Heart left ventricle (tissue), 16 donors: ENCODE measurements around the gene PGAP3. TPM values are rescaled to one million over a fixed set of nuclear protein-coding genes. Genes with fewer than 3 reads are reported as not detected.

Experiments used
- ATAC-seq, 4 donors: fragments of 200-7000 bp; cut with Tn5 transposase; one replicate each; pipeline ENCODE4 v1.9.1; 2020 to 2022; ENCODE audit warnings: moderate library complexity in 4 of 4, mild to moderate bottlenecking in 3 of 4, moderate number of reproducible peaks in 1 of 4
- DNase-seq, 5 donors: peaks; one replicate each; pipeline ENCODE4 v3.0.0-alpha.2; 2020
- H3K27ac ChIP-seq, 12 donors: fragments of 200-600 bp; sonication (generic) in 4 of 12; one replicate each; pipeline versions ENCODE4 v1.5.0 to v1.8.0; 2016 to 2022; ENCODE audit warnings: mild to moderate bottlenecking in 2 of 12
- H3K27me3 ChIP-seq, 9 donors: fragments of 200-600 bp; sonication (generic) in 2 of 9; one replicate each; pipeline versions ENCODE4 v1.5.1 to v1.8.0; 2016 to 2022; ENCODE audit warnings: mild to moderate bottlenecking in 3 of 9
- H3K36me3 ChIP-seq, 9 donors: fragments of 200-600 bp; sonication (generic) in 2 of 9; one replicate each; pipeline versions ENCODE4 v1.5.0 to v1.8.0; 2018 to 2022; ENCODE audit warnings: mild to moderate bottlenecking in 2 of 9
- H3K4me1 ChIP-seq, 12 donors: fragments of 200-600 bp; sonication (generic) in 4 of 12; one replicate each; pipeline versions ENCODE4 v1.5.0 to v1.8.0; 2016 to 2022; ENCODE audit warnings: mild to moderate bottlenecking in 3 of 12
- H3K4me3 ChIP-seq, 12 donors: fragments of 200-600 bp; sonication (generic) in 4 of 12; one replicate each; pipeline versions ENCODE4 v1.5.0 to v1.8.0; 2017 to 2022; ENCODE audit warnings: mild to moderate bottlenecking in 9 of 12, moderate library complexity in 4 of 12
- H3K9me3 ChIP-seq, 12 donors: fragments of 200-600 bp; sonication (generic) in 4 of 12; one replicate each; pipeline versions ENCODE4 v1.5.0 to v1.8.0; 2016 to 2022; ENCODE audit warnings: mild to moderate bottlenecking in 1 of 12
- CTCF ChIP-seq, 12 donors: fragments of 200-600 bp; sonication (generic) in 4 of 12; IDR thresholded peaks; one replicate each; pipeline versions ENCODE4 v1.5.0 to v1.8.0; 2018 to 2022; ENCODE audit warnings: antibody characterized with exemption in 12 of 12, mild to moderate bottlenecking in 5 of 12
- POLR2A ChIP-seq, 2 donors: fragments of 450-650 bp; IDR thresholded peaks; one replicate each; pipeline ENCODE4 v1.6.1; 2017; ENCODE audit warnings: antibody characterized with exemption in 2 of 2, mild to moderate bottlenecking in 2 of 2, moderate library complexity in 2 of 2
- WGBS, 4 donors: extraction: QIAGEN DNeasy Blood & Tissue Kit in 2 of 4; methylation state at CpG; one replicate each; pipeline versions ENCODE4 v1.1.5 to v1.1.7; 2013 to 2018; 5-methylcytosine and 5-hydroxymethylcytosine counted together
- intact Hi-C, 10 donors: fragments of 100-400 bp; cut with DNase I; formaldehyde crosslinking; loops; one replicate each; pipeline versions ENCODE4 v1.11.1 to v1.14.2; 2022
- polyA plus RNA-seq, 2 donors: library from polyadenylated mRNA; stranded (reverse); fragments of 200-250 nt; gene quantifications; one replicate each; pipeline ENCODE4 v1.2.3, GENCODE V29; 2013
- total RNA-seq, 9 donors: library from RNA; depleted of rRNA in 2 of 9; stranded (reverse); fragments of >200 nt in 2 of 9; fragmentation: NEBNext Ultra II Directional in 3 of 9; extraction: Animal tissue kit (Norgen Biotek cat#: 25700) in 3 of 9; gene quantifications; one replicate each; pipeline versions ENCODE4 v1.1.0 to v1.2.4, GENCODE V29; 2016 to 2023
- donor health status: ischemic (EF 13 %, LVEDD 7.1; RV severe dilation, severe dysfunction).
- donor health status: healthy with polysubstance abuse.
- donor health status: DM: no; HTN: yes; CAD: no.
- donor health status: DM: no; HTN: no; CAD: no.
- donor health status: ischemic (EF 25% LVEDD 6.9; RV normal size, moderate dysfunction).
- donor health status: ischemic (EF 25% LVEDD 5.7; RV mildly dilated, moderate dysfunction).
- donor health status: healthy.
- donor health status: DM: yes; HTN: yes; CAD: no.
- donor health status: ischemic (EF 35%, LVEDD 5.7; RV mildly dilated, moderate dysfunction).
- donor health status: nonischemic (EF 11% LVEDD 7.7; RV severe dilation, severe dysfunction).
- donor health status: DM: yes; HTN: yes; CAD: no.
- donor health status: PGD.
- donor health status: ischemic (EF 29% LVEDD 5.4; RV normal size, mild dysfunction).
- donor health status: nonischemic (EF 23%, LVEDD 6.1; RV moderate dilation, normal function).

Gene PGAP3
- total and polyA plus RNA-seq, 11 donors = 8.0 to 18.8 (median 13.3) TPM

- ATAC-seq = peak in 3 of 4 donors; percentile 23 to 38 (median 29)
- no peaks in the 10 kb centered on the region for H3K9me3 ChIP-seq
- peaks cover 0 to 1% (median 0%) of the 10 kb centered on the region in 9 donors for H3K27me3 ChIP-seq
- TF ChIP-seq CTCF (IDR thresholded peaks at IDR 0.05) = no peak
- TF ChIP-seq POLR2A (IDR thresholded peaks at IDR 0.05) = peak in 1 of 2 donors; percentile 11
- intact Hi-C loops = loop anchor here in 1 of 10 donors (10.0 kb wide), 1 partner anchor 654 kb away; no protein-coding TSS in a partner anchor
- WGBS, 4 donors = 63 to 76% (median 71%) methylated on average over 32 to 35 of the region's 35 CpGs
- peak overlapping the region in 2 of 12 donors; percentile 1 to 19 for H3K4me3 ChIP-seq
- peak in 1 of 5 donors; percentile 73 for DNase-seq
- H3K36me3 ChIP-seq = peaks cover 0 to 49% (median 11%) of the 10 kb centered on the region in 9 donors
- peak overlapping the region; percentile 40 to 99 (median 84) for H3K27ac ChIP-seq
- H3K4me1 ChIP-seq = peaks cover 13 to 85% (median 58%) of the 10 kb centered on the region in 12 donors
Measured at GRCh38 chr17:39660397-39661385, 27.2 kb downstream of the PGAP3 start.

DNA sequence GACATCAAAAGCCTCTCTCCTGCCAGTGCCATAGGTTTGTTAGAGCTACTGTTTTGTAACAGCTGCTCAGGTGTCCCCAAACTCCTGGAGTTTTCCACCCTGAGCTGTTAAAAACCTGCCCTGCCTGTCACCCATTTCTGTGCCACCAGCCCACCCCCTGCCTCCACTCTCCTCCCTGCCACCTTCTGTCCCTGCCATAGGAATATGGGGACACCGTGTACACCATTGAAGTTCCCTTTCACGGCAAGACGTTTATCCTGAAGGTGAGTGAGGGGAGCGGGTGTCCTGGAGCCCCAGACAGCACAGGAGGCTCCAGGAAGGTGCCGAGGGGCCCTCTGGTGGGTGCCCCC, 27.9 kb downstream of the PGAP3 start:
- intact Hi-C loops = loop anchor here in 1 of 10 donors (10.0 kb wide), 1 partner anchor 655 kb away; no protein-coding TSS in a partner anchor
- peak overlapping the region; percentile 40 to 99 (median 84) for H3K27ac ChIP-seq
- peaks cover 13 to 84% (median 58%) of the 10 kb centered on the region in 12 donors for H3K4me1 ChIP-seq
- H3K4me3 ChIP-seq = peak overlapping the region in 3 of 12 donors; percentile 1 to 19 (median 7)
- DNase-seq (no peak), ATAC-seq (no peak)
- WGBS, 4 donors = 64 to 75% (median 68%) methylated on average over 5 of the region's 5 CpGs
- H3K36me3 ChIP-seq = peaks cover 0 to 49% (median 11%) of the 10 kb centered on the region in 9 donors
- H3K27me3 ChIP-seq = no peaks in the 10 kb centered on the region
- TF ChIP-seq CTCF (IDR thresholded peaks at IDR 0.05) (no peak), POLR2A (IDR thresholded peaks at IDR 0.05) (no peak)
- H3K9me3 ChIP-seq = no peaks in the 10 kb centered on the region

- peaks cover 13 to 85% (median 56%) of the 10 kb centered on the region in 12 donors for H3K4me1 ChIP-seq
- H3K27ac ChIP-seq = peak overlapping the region; percentile 40 to 99 (median 84)
- peaks cover 0 to 54% (median 11%) of the 10 kb centered on the region in 9 donors for H3K36me3 ChIP-seq
- 40 to 51% (median 46%) methylated on average over 13 to 15 of the region's 15 CpGs for WGBS, 4 donors
- ATAC-seq (peak in 2 of 4 donors; percentile 1 to 38), DNase-seq (peak in 1 of 5 donors; percentile 44)
- peak overlapping the region in 3 of 12 donors; percentile 1 to 19 (median 7) for H3K4me3 ChIP-seq
- H3K27me3 ChIP-seq = no peaks in the 10 kb centered on the region
- H3K9me3 ChIP-seq = no peaks in the 10 kb centered on the region
- TF ChIP-seq CTCF (IDR thresholded peaks at IDR 0.05) (no peak), POLR2A (IDR thresholded peaks at IDR 0.05) (no peak)
- intact Hi-C loops = loop anchor here in 1 of 10 donors (10.0 kb wide), 1 partner anchor 655 kb away; no protein-coding TSS in a partner anchor
Measured at GRCh38 chr17:39659279-39660010, 28.4 kb downstream of the PGAP3 start.
